Fibroblast of villous mesenchyme (primary cell): ENCODE measurements around the gene RANBP17. TPM values are rescaled to one million over a fixed set of nuclear protein-coding genes. Genes with fewer than 3 reads are reported as not detected.

ENCODE experiments used
- DNase-seq: peaks from one replicate; pipeline ENCODE4 v3.0.0-alpha.2; 2010; ENCODE audit warnings: low read depth
- H3K4me3 ChIP-seq: 2 replicates; pipeline ENCODE4 v1.5.1; 2011; ENCODE audit warnings: low read depth, mild to moderate bottlenecking, low read length
- total RNA-seq: library from RNA; depleted of rRNA; stranded (reverse); fragments of >200 nt; gene quantifications from 2 replicates; pipeline ENCODE4 v1.2.3, GENCODE V29; 2012
- TF ChIP-seq, protein P1 (sequence below): IDR thresholded peaks from 2 replicates; pipeline ENCODE4 v1.5.1; 2012; ENCODE audit warnings: low read depth, mild to moderate bottlenecking, low read length; ENCODE audit not compliant: insufficient read depth

Gene RANBP17
- total RNA-seq, 1 donor: 33.7 TPM

DNA sequence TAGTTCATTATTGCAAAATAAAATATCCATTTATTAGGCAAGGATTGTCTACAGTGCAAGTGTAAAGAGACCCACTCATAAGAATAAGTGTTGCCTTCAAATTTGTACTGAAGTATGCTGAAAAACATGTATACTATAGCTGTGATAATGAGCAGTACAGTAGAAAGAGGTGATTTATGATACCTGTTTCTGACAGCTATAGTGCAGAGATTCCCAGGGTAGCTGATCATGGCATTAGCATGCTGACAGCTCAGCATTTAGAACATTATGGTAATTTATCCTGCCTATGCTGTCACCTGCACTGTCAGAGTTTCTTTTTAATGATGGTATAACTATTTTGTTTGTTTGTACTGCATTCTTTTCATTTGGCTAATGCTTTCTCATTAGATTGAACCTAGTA, 269.7 kb downstream of the RANBP17 start:
- no peak overlapping the region for H3K4me3 ChIP-seq
- TF ChIP-seq, protein P1, sequence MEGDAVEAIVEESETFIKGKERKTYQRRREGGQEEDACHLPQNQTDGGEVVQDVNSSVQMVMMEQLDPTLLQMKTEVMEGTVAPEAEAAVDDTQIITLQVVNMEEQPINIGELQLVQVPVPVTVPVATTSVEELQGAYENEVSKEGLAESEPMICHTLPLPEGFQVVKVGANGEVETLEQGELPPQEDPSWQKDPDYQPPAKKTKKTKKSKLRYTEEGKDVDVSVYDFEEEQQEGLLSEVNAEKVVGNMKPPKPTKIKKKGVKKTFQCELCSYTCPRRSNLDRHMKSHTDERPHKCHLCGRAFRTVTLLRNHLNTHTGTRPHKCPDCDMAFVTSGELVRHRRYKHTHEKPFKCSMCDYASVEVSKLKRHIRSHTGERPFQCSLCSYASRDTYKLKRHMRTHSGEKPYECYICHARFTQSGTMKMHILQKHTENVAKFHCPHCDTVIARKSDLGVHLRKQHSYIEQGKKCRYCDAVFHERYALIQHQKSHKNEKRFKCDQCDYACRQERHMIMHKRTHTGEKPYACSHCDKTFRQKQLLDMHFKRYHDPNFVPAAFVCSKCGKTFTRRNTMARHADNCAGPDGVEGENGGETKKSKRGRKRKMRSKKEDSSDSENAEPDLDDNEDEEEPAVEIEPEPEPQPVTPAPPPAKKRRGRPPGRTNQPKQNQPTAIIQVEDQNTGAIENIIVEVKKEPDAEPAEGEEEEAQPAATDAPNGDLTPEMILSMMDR: no peak
- no peak for DNase-seq

DNA sequence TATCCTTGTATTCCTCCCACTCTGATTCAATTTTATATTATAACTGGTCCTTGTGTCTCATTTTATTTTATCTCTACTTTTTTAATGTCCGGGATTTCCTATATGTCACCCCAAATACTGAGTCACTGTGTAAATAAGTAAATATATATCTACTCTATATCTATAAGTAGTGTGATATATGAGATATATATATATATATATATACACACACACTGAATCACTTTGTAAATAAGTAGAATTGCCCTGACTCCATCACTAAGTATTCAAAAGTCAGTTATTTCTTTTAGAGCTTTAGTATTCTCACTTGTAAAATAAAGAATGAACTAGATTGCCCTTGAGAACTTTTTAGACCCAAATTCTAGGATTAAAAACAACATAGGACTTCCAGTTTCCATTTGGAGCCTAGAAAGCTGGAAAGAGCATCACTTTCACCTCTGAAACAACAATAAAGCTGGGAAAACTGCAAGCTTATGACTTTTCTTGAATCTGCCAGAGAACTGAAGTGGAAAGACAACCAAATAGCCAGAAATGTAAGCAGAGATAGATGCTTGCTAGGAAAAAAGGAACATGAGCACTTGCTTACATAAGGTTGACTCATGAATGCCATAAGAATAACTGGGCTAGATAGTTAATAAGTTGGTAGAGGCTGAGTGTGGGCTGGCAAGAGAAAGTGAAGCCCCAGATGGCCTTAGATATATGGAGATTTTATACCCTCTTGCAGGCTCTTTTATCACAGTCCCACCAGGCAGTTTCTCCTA, 276.1 kb downstream of the RANBP17 start:
- TF ChIP-seq, protein P1: no peak
- DNase-seq: peak; percentile 33
- no peak overlapping the region for H3K4me3 ChIP-seq

DNA sequence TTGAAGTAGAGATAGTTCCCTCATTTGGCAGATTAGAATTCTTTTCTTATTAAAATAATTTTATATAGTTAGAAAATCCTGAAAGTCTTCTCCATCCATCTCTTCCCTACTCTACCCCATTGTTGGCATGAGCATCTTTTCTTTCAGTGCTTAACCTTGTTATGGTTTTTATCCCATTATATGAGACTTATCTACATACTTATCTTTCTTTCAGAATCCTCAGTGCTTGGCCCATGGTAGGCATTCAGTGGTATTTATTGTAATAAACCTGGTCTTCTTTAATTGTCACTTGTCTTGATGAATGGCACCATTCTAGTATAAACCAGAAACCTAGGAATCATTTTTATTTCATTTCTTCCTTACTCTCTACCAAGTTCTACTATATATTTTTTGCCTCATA, 277.4 kb downstream of the RANBP17 start:
- DNase-seq: no peak
- H3K4me3 ChIP-seq: no peak overlapping the region
- TF ChIP-seq, protein P1: no peak

DNA sequence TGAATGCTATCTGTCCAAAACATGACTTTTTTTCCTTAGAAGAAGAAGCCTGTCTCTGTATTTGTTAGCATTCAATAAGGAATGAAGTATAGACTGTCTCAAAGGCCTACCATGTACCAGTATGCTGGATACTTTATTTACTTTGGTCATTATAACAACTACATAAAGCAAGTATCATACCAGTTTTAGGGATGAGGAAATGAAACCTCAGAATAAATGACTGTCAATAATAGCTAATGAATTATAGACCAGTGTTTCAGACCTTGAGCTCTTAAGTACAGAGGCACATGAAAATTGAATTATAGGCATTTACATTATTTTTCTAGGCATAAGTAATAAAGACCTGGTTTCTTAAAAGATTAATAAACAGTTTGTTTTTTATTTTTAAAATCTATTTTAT, 280.8 kb downstream of the RANBP17 start:
- H3K4me3 ChIP-seq: no peak overlapping the region
- no peak for DNase-seq
- TF ChIP-seq, protein P1: no peak

DNA sequence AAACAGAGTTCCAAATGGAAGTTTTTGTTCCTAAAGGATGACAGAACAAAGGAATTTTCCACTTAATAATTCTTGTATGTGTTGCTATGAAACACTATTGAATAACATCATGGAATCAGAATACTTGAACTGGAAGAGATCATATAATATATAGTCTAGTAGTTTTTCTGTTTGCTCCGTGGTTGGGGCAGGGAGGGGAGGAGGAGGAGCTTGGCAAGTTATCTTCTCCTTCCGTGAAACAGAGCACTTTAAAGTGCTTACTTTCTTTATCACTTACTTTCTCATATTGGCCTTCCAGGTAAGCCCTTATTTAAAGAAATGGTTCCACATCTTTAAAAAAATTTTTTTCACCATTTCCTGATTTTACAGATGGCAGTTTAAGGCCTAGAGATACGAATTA, 281.4 kb downstream of the RANBP17 start:
- TF ChIP-seq, protein P1: no peak
- H3K4me3 ChIP-seq: no peak overlapping the region
- DNase-seq: no peak

DNA sequence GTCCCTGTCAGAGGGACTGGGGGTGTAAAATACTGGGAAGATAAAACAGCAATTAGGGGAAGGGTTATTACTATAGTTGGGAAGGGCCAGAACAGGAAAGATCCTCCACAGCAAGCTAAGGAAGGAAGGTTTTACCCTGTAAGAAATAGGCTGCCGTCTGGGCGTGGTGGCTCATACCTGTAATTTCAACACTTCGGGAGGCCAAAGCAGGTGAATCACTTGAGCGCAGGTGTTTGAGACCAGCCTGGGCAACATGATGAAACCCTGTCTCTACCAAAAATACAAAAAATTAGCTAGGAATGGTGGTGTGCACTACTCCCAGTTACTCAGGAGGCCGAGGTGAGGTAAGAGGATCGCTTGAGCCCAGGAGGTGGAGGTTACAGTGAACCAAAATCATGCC, 282.1 kb downstream of the RANBP17 start:
- no peak for DNase-seq
- no peak overlapping the region for H3K4me3 ChIP-seq
- TF ChIP-seq, protein P1: no peak

DNA sequence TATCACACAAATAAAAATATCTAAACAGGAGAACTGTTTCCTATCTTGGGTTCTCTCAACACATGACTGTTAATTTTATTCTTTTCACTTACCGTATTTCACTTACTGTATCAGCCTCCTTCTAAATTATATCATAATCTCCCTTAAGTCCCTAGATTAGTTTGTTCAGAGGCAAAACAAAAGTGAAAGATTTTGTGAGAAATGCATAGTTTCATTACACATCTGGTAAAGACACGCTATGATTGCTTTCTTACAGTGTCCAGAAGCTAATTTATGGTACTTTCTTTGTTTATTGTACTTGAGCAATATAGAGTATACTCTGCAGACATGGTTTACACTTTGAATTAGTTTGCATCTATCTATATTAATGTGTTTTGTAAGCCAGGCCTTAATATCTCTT, 287.5 kb downstream of the RANBP17 start:
- TF ChIP-seq, protein P1: no peak
- peak; percentile 7 for DNase-seq
- no peak overlapping the region for H3K4me3 ChIP-seq
